PC-3 (cell line): Measurements from ENCODE around the gene EXOC4.

Experiments
- EZH2 ChIP-seq: fragments of 300-600 bp; sonication (generic); IDR thresholded peaks from one replicate; pipeline ENCODE4 v1.6.1; 2017; ENCODE audit warnings: antibody characterized with exemption, mild to moderate bottlenecking, low read length; ENCODE audit not compliant: unreplicated experiment
- EZH2phosphoT487 ChIP-seq: fragments of 300-600 bp; sonication (generic); IDR thresholded peaks from 2 replicates; pipeline ENCODE4 v1.6.1; 2018; ENCODE audit warnings: mild to moderate bottlenecking, antibody characterized with exemption, low read length, borderline replicate concordance
- TF ChIP-seq, protein P1 (sequence below): fragments of 300-600 bp; sonication (generic); conservative IDR thresholded peaks from 2 replicates; pipeline ENCODE4 v1.5.1; 2017; ENCODE audit warnings: antibody characterized with exemption, low read depth, mild to moderate bottlenecking, low read length

DNA sequence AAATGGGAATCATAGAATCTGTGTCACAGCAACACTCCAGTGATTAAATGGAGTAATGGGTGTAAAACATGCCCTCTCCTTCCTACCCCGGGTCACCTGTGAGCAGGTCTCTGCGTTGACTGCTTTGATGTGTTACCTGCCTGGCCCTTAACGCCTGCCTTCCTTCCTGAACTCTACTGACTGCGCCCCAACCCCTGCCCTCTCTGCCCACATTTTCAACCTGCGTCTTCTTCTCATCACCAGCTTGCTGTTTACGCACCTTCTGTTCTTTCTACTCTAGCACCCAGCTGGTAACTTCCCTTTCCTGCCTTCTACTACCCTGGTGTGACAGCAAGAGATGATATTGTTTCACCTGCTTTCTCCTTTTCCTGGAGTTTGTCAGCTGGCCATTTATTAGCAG, 571.3 kb downstream of the EXOC4 start:
- TF ChIP-seq, protein P1, sequence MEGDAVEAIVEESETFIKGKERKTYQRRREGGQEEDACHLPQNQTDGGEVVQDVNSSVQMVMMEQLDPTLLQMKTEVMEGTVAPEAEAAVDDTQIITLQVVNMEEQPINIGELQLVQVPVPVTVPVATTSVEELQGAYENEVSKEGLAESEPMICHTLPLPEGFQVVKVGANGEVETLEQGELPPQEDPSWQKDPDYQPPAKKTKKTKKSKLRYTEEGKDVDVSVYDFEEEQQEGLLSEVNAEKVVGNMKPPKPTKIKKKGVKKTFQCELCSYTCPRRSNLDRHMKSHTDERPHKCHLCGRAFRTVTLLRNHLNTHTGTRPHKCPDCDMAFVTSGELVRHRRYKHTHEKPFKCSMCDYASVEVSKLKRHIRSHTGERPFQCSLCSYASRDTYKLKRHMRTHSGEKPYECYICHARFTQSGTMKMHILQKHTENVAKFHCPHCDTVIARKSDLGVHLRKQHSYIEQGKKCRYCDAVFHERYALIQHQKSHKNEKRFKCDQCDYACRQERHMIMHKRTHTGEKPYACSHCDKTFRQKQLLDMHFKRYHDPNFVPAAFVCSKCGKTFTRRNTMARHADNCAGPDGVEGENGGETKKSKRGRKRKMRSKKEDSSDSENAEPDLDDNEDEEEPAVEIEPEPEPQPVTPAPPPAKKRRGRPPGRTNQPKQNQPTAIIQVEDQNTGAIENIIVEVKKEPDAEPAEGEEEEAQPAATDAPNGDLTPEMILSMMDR: no peak
- TF ChIP-seq EZH2phosphoT487: no peak
- TF ChIP-seq EZH2: no peak
